K562 (cell line): Measurements from ENCODE around the gene ALS2CL. TPM values are rescaled to one million over a fixed set of nuclear protein-coding genes. Genes with fewer than 3 reads are reported as not detected.

ENCODE experiments used
- ATF3 ChIP-seq, 2 experiments: fragments of 450-650 bp in 1 of 2; sonication (generic) in 1 of 2; formaldehyde crosslinking in 1 of 2; IDR thresholded peaks in 1 of 2; conservative IDR thresholded peaks in 1 of 2; 2 replicates each; pipeline versions ENCODE4 v1.6.1 to v1.8.1; 2016 to 2023; ENCODE audit warnings: mild to moderate bottlenecking in 2 of 2, moderate library complexity in 2 of 2, inconsistent platforms in 1 of 2, missing genetic modification reagents in 1 of 2
- CHD1 ChIP-seq: fragments of 200-600 bp; sonication (generic); IDR thresholded peaks from one replicate; pipeline ENCODE4 v1.6.1; 2012; ENCODE audit warnings: mild to moderate bottlenecking, moderate library complexity, low read length, inconsistent platforms
- FOSL1 ChIP-seq: fragments of 200-800 bp; sonication (Bioruptor generic); conservative IDR thresholded peaks from 2 replicates; pipeline ENCODE4 v1.6.1; 2016; ENCODE audit warnings: missing genetic modification characterization, missing compliant biosample characterization
- HMGN3 ChIP-seq: IDR thresholded peaks from 2 replicates; pipeline ENCODE4 v1.6.1; 2011; ENCODE audit warnings: borderline replicate concordance, low read depth, mild to moderate bottlenecking, mixed read lengths, low read length; ENCODE audit not compliant: insufficient read length; ENCODE audit errors: extremely low read depth
- KLF13 ChIP-seq: fragments of 450-650 bp; IDR thresholded peaks from 2 replicates; pipeline ENCODE4 v1.6.1; 2016; ENCODE audit warnings: missing genetic modification characterization, low read depth, mild to moderate bottlenecking, missing compliant biosample characterization, moderate library complexity, borderline replicate concordance
- MECOM ChIP-seq: fragments of 250-450 bp; sonication (Bioruptor Pico); IDR thresholded peaks from 2 replicates; pipeline ENCODE4 v1.8.0; 2022; ENCODE audit warnings: inconsistent platforms
- RFX5 ChIP-seq: IDR thresholded peaks from 2 replicates; pipeline ENCODE4 v1.6.1; 2011; ENCODE audit warnings: low read depth, mild to moderate bottlenecking, improper control_type of control experiment, low read length
- SIRT6 ChIP-seq: IDR thresholded peaks from one replicate; pipeline ENCODE4 v1.6.1; 2012; ENCODE audit warnings: low read depth, mild to moderate bottlenecking, control low read depth, inconsistent platforms, low read length, moderate library complexity
- SRF ChIP-seq, 2 experiments: fragments of 250-450, 450-650 bp in 1 of 2; sonication (Bioruptor Pico) in 1 of 2; sonication (generic) in 1 of 2; formaldehyde crosslinking; IDR thresholded peaks; 2 replicates each; pipeline versions ENCODE4 v1.5.0 to v1.5.1; 2020 to 2022; ENCODE audit warnings: mild to moderate bottlenecking in 1 of 2, missing genetic modification reagents in 1 of 2
- TAF15 ChIP-seq: fragments of 200-400 bp; formaldehyde crosslinking; IDR thresholded peaks from 2 replicates; pipeline ENCODE4 v1.6.1; 2017; ENCODE audit warnings: mild to moderate bottlenecking, low read depth, low read length, moderate library complexity
- ZMIZ1 ChIP-seq, 2 experiments: fragments of 150-350 bp in 1 of 2; IDR thresholded peaks; 2 replicates each; pipeline ENCODE4 v1.6.1; 2012 to 2016; ENCODE audit warnings: low read depth in 2 of 2, low read length in 2 of 2, mild to moderate bottlenecking in 1 of 2, moderate library complexity in 1 of 2
- ZNF197 ChIP-seq: fragments of 200-800 bp; sonication (Bioruptor generic); IDR thresholded peaks from 2 replicates; pipeline ENCODE4 v1.6.1; 2016; ENCODE audit warnings: low read depth, missing genetic modification characterization, missing compliant biosample characterization
- polyA plus RNA-seq, 8 experiments: library from polyadenylated mRNA; depleted of rRNA in 4 of 8; stranded (reverse) in 5 of 8; unstranded in 3 of 8; fragments of >200 nt; fragmentation: Nextera tagmentation in 2 of 8; fragmentation: Illumina TruSeq in 1 of 8; extraction: Ambion mirVana in 2 of 8; extraction: Trizol in 1 of 8; gene quantifications; 2 replicates each; pipeline versions ENCODE4 v1.2.1 to v1.2.3, GENCODE V29; 2011 to 2014; ENCODE audit warnings: inconsistent platforms in 1 of 8, missing spikeins in 1 of 8
- total RNA-seq, 7 experiments: library from RNA; depleted of rRNA in 6 of 7; stranded (reverse); fragments of >200 nt in 6 of 7; fragmentation: Illumina TruSeq in 2 of 7; extraction: Trizol in 2 of 7; gene quantifications; 2 replicates each; pipeline versions ENCODE4 v1.2.1 to v1.2.3, GENCODE V29; 2011 to 2021; ENCODE audit warnings: low replicate concordance in 1 of 7

Gene ALS2CL
- total and polyA plus RNA-seq, 9 of the 15 experiments (the other 6 are each of a cell fraction or from before 2014, with no cell fraction given), result 0.03 to 0.13 (median 0.05) TPM; not detected in 3

GRCh38 chr3:46629551-46630517 lies 63.6 kb downstream of the ALS2CL start (continued):
- TF ChIP-seq HMGN3 (peak; percentile 43), SRF (CRISPR knock-in tag; IDR thresholded peaks at IDR 0.05) (peak in 1 of 2 experiments; percentile 59; a peak in 1 of 4 replicates), RFX5 (no peak), ZMIZ1 (IDR thresholded peaks at IDR 0.05; ENCODE audit: low read depth in 2 of 2, low read length in 2 of 2) (no peak), ATF3 (IDR thresholded peaks at IDR 0.05) (no peak), ATF3 (CRISPR knock-in tag; conservative IDR thresholded peaks at IDR 0.05) (no peak), SIRT6 (no peak), ZNF197 (CRISPR knock-in tag) (no peak), KLF13 (tag) (no peak), TAF15 (no peak), FOSL1 (tag) (no peak), MECOM (CRISPR knock-in tag) (no peak), CHD1 (no peak)
